Lower leg skin (tissue), 3 donors: ENCODE results near the gene KDF1.

ENCODE experiments used
- CTCF ChIP-seq, 3 donors: fragments of 450-650 bp; IDR thresholded peaks; one replicate each; pipeline ENCODE4 v1.5.1; 2016; ENCODE audit warnings: antibody characterized with exemption in 3 of 3, mild to moderate bottlenecking in 3 of 3, moderate library complexity in 2 of 3
- POLR2A ChIP-seq, 2 donors: fragments of 450-650 bp; IDR thresholded peaks; one replicate each; pipeline ENCODE4 v1.6.1; 2016 to 2017; ENCODE audit warnings: antibody characterized with exemption in 2 of 2, mild to moderate bottlenecking in 1 of 2, moderate library complexity in 1 of 2

GRCh38 chr1:26949926-26950319 is 10.3 kb downstream of the KDF1 start:
- TF ChIP-seq CTCF (IDR thresholded peaks at IDR 0.05) (no peak), POLR2A (IDR thresholded peaks at IDR 0.05) (no peak)
